ENCODE results near the gene DDX25.

Gene DDX25

DNA sequence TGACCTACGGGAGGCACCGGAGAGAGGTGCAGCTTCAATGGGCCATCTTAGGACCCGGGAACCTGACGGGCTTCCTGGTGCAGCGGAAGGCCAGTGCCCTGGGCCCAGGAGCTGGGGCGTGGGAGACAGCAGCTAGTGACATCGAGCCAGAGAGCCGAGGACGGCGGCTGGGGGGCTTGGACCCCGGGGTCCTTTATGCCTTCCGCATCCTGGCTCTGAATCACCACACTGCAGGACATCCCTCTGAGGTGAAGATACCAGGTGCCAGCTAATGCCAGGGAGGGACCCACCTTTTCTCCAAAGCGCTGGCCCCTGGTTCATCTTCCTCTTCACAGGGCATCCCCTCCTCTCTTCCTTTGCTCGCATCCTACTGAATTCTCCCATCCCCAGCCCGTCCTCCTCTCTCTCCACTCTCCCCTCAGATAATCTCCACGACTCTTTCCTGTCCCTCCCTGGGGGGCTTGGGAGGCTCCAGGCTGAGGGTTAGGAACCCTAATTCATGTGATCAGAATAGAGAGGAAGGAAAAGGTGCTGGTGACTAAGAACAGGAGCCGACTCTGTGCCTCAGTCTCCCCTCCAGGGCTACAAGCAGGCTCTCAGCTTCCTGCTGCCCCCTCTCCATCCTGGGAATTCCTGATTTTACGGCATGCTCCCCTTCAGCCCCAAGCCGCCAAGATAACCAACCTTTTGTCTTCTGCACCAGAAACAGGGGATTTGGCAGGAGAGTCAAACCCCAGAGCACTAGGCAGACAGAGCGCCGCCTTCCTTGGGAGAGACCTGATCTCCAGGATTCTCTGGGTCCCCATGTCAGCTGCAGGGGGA lies 50.0 kb downstream of the DDX25 start:
- peaks cover 35% of the 10 kb centered on the region for H3K36me3 ChIP-seq (ENCODE audit: control insufficient read depth, insufficient read depth, low read length, severe bottlenecking)
- peaks cover 60% of the 10 kb centered on the region for H3K4me1 ChIP-seq (ENCODE audit: control insufficient read depth, insufficient read depth, low read length)
- no peak overlapping the region for H3K4me3 ChIP-seq (ENCODE audit: low read length)
- no peaks in the 10 kb centered on the region for H3K9me3 ChIP-seq (ENCODE audit: control insufficient read depth, low read length)
- no peaks in the 10 kb centered on the region for H3K27me3 ChIP-seq (replicated peaks; ENCODE audit: control insufficient read depth, insufficient read depth, low read length)
- no peak overlapping the region for H3K9ac ChIP-seq (ENCODE audit: low read length)
- no peak for DNase-seq (ENCODE audit: low read depth)

DNA sequence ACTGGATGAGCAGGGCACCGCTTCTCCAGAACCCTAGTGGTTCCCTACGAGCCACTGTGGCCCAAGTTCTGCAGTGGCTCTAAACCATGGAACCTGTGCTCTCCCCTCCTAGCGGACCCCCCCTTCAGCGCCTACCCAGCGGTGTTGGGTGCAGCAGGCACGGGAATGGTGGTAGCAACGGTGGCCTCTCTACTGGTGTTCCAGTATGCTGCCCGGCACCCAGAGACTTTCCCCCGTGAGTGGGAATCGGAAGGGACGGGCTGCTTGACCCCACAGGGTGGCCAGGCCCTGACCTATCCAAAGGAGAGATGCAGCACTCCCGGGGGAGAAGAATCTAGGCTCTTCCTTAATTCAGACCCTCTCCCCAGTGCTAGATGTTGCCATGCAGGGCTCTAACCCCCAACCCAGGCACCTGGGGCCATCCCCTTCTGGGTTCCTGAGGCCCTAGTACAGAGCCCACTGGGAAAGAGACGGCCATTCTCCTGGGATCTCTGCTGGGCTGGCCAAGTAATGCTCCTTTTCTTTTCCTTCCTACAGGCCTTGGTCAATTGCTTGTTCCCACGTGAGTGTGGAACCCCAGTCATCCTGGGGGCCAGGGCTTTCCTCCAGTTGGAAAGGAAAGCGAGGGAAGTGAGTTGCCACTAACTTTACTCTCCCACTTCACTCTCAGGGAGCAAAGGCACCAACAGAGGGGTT lies 50.8 kb downstream of the DDX25 start:
- Histone ChIP-seq H3K4me1 (ENCODE audit: control insufficient read depth, insufficient read depth, low read length) (peaks cover 60% of the 10 kb centered on the region), H3K9me3 (ENCODE audit: control insufficient read depth, low read length) (no peaks in the 10 kb centered on the region), H3K36me3 (ENCODE audit: control insufficient read depth, insufficient read depth, low read length, severe bottlenecking) (peaks cover 42% of the 10 kb centered on the region), H3K4me3 (ENCODE audit: low read length) (no peak overlapping the region), H3K9ac (ENCODE audit: low read length) (no peak overlapping the region), H3K27me3 (replicated peaks; ENCODE audit: control insufficient read depth, insufficient read depth, low read length) (no peaks in the 10 kb centered on the region)
- no peak for DNase-seq (ENCODE audit: low read depth)

DNA sequence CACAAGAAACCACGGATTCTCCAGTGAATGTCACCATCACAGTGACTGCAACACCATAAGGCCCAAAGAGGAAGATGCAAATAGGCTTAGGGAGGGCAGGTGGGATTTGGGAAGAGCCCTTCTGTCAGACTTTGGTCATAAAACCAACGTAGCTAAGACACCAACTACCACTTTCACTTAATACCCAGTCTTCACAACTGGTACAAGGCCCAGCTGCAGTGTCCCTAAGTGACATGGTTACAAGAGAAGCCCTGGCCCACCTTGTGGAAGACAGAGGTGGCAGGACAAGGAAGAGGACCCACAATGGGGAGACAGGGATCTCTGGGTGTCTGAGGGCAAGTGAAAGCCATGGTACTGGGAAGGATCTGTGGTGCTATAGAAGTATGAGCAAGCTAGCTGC lies 51.5 kb downstream of the DDX25 start:
- no peaks in the 10 kb centered on the region for H3K27me3 ChIP-seq (replicated peaks; ENCODE audit: control insufficient read depth, insufficient read depth, low read length)
- peaks cover 50% of the 10 kb centered on the region for H3K36me3 ChIP-seq (ENCODE audit: control insufficient read depth, insufficient read depth, low read length, severe bottlenecking)

DNA sequence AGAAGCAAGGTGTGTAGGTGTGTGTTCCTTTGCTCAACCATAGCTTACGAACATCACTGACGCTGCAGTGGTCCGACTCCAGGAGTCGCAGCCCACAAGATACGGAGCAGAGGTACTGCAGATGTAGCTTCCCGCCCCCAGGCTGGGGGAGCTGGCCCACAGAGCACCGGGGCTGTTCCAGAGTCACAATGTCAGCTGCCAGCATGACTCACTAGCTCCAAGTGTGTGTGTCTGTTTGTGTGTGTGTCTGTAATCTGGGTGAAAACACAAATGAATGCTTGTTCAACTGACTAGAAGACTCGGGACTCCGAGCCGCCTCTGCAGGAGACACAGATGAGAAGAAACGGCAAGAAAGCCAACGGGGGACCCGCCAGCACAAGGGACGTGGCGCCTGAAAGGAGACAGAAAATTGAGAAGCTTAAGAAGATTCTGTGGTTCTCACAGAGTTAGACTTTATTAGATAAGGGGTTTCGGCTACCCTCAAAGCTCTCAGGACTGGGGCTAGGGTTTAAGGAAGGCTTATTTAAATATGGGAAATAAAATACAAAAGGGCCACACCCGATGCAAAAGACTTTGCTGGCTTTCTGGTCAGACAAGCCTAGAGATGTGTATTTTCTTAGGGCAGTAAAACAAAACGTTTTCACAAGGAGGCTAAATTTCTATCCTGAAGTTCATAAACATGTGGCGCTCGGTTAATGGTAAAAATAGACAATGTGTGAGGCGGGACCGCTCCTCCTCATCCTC lies 52.3 kb downstream of the DDX25 start:
- H3K36me3 ChIP-seq (ENCODE audit: control insufficient read depth, insufficient read depth, low read length, severe bottlenecking): peaks cover 57% of the 10 kb centered on the region
- H3K27me3 ChIP-seq (replicated peaks; ENCODE audit: control insufficient read depth, insufficient read depth, low read length): no peaks in the 10 kb centered on the region
- H3K4me3 ChIP-seq (ENCODE audit: low read length): peak overlapping the region; percentile 7
- peaks cover 50% of the 10 kb centered on the region for H3K4me1 ChIP-seq (ENCODE audit: control insufficient read depth, insufficient read depth, low read length)
- no peaks in the 10 kb centered on the region for H3K9me3 ChIP-seq (ENCODE audit: control insufficient read depth, low read length)
- peak overlapping the region; percentile 72 for H3K9ac ChIP-seq (ENCODE audit: low read length)
- no peak for DNase-seq (ENCODE audit: low read depth)

More for the DNA sequence above, 51.5 kb downstream of the DDX25 start:
- H3K9me3 ChIP-seq (ENCODE audit: control insufficient read depth, low read length): no peaks in the 10 kb centered on the region
- H3K4me1 ChIP-seq (ENCODE audit: control insufficient read depth, insufficient read depth, low read length): peaks cover 57% of the 10 kb centered on the region
- no peak for DNase-seq (ENCODE audit: low read depth)
- H3K4me3 ChIP-seq (ENCODE audit: low read length): no peak overlapping the region
- no peak overlapping the region for H3K9ac ChIP-seq (ENCODE audit: low read length)

DNA sequence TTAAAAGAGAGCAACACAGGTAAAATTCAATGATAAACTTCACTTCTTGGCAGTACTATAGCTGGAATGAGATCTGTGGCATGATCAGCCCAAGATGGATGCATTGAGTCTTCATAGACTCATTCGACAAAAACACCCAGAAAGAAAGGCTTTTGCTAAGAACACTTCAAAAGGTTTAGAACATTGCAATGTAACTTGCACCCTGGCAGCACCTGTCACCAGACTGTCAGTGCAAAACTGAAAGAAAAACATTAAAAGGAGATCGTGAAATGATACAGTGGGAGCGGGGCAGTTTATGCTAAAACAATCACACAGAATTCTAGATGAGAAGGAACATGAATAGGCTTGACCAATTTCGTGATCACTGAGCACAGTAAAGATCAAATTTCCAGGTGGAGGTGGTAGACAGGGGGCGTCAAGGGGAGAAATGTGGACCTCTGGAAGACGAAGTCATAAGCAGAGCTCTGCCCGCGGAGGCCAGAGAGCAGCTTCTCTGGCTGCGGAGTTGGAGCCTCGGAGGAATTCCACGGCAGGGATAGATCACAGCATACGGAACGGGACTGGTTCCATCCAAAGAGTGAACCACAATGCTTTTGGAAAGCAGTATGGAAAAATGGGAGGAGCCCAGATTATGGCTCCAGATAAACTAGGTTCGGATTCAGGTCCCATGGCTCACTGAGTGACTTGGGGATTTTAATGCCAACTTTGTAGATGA lies 53.5 kb downstream of the DDX25 start:
- Histone ChIP-seq H3K27me3 (replicated peaks; ENCODE audit: control insufficient read depth, insufficient read depth, low read length) (no peaks in the 10 kb centered on the region), H3K9ac (ENCODE audit: low read length) (no peak overlapping the region), H3K9me3 (ENCODE audit: control insufficient read depth, low read length) (no peaks in the 10 kb centered on the region)

DNA sequence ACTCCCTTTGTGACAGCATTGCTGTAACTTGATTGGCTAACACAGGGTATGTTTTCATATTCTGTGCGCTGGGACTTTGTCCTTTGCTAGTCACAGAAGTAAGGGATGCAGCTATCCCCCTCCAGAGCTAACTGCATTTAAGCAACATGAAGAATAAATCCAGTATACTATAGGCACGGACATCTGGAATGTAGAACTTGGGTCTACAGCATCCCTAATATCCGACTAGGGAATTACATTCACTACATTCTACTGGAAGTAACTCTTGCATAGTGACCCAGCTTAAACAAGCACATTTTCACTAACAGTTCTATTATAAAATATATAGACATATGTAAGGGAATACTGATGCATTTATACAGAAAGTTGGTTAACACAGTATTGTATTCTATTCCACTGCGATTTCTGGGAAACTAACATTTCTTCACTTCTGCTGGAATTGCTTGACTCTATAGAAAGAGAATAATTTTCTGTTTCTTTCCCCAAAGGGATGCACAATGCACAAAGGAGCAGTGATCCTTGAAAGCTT lies 54.6 kb downstream of the DDX25 start:
- DNase-seq (ENCODE audit: low read depth): no peak
- H3K4me1 ChIP-seq (ENCODE audit: control insufficient read depth, insufficient read depth, low read length): peaks cover 30% of the 10 kb centered on the region
- no peak overlapping the region for H3K9ac ChIP-seq (ENCODE audit: low read length)
- H3K27me3 ChIP-seq (replicated peaks; ENCODE audit: control insufficient read depth, insufficient read depth, low read length): no peaks in the 10 kb centered on the region
- H3K9me3 ChIP-seq (ENCODE audit: control insufficient read depth, low read length): no peaks in the 10 kb centered on the region
- peaks cover 80% of the 10 kb centered on the region for H3K36me3 ChIP-seq (ENCODE audit: control insufficient read depth, insufficient read depth, low read length, severe bottlenecking)
- no peak overlapping the region for H3K4me3 ChIP-seq (ENCODE audit: low read length)

More for the DNA sequence above, 53.5 kb downstream of the DDX25 start:
- no peak for DNase-seq (ENCODE audit: low read depth)
- H3K36me3 ChIP-seq (ENCODE audit: control insufficient read depth, insufficient read depth, low read length, severe bottlenecking): peaks cover 69% of the 10 kb centered on the region
- peaks cover 39% of the 10 kb centered on the region for H3K4me1 ChIP-seq (ENCODE audit: control insufficient read depth, insufficient read depth, low read length)
- H3K4me3 ChIP-seq (ENCODE audit: low read length): peak overlapping the region; percentile 35

DNA sequence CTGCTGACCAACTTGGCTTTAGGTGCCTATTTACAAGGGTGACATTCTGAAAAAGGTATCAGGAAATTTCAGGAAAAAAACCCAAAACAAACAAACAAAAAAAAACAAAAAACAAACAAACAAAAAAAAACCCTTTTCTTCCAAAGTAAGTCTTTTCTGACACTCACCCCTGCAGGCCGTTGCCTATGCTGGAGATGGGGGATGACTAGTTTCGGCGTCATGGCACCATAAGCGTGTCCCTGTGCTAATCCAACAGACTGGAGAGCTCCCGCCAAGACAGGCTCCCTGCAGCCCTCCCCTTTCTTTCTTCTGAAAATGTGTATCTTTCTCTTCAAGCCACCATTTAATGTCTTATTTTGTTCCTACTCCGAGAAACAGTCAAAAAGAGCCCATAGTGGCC lies 55.2 kb downstream of the DDX25 start:
- no peak for DNase-seq (ENCODE audit: low read depth)

DNA sequence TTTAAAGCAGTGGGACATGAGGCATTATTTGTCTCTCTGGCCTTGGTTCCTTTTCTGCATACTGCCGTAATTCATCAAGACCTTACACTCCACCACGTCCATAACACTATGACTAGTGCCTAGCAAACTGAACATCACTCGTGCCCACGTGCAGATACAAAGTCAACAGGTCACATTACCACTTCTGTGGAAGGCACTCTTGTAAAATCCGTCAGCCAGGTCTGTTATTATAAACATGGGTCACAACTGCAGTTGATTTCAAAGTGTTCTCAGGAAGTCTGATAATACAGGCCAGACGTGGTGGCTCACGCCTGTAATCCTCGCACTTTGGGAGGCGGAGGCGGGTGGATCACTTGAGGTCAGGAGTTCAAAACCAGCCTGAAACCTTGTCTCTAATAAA lies 55.6 kb downstream of the DDX25 start:
- Histone ChIP-seq H3K9me3 (ENCODE audit: control insufficient read depth, low read length) (no peaks in the 10 kb centered on the region), H3K9ac (ENCODE audit: low read length) (no peak overlapping the region), H3K4me1 (ENCODE audit: control insufficient read depth, insufficient read depth, low read length) (peaks cover 30% of the 10 kb centered on the region), H3K36me3 (ENCODE audit: control insufficient read depth, insufficient read depth, low read length, severe bottlenecking) (peaks cover 85% of the 10 kb centered on the region), H3K4me3 (ENCODE audit: low read length) (no peak overlapping the region), H3K27me3 (replicated peaks; ENCODE audit: control insufficient read depth, insufficient read depth, low read length) (no peaks in the 10 kb centered on the region)
- no peak for DNase-seq (ENCODE audit: low read depth)

More for the DNA sequence above, 55.2 kb downstream of the DDX25 start:
- Histone ChIP-seq H3K36me3 (ENCODE audit: control insufficient read depth, insufficient read depth, low read length, severe bottlenecking) (peaks cover 82% of the 10 kb centered on the region), H3K9me3 (ENCODE audit: control insufficient read depth, low read length) (no peaks in the 10 kb centered on the region), H3K9ac (ENCODE audit: low read length) (no peak overlapping the region), H3K4me1 (ENCODE audit: control insufficient read depth, insufficient read depth, low read length) (peaks cover 30% of the 10 kb centered on the region), H3K4me3 (ENCODE audit: low read length) (no peak overlapping the region), H3K27me3 (replicated peaks; ENCODE audit: control insufficient read depth, insufficient read depth, low read length) (no peaks in the 10 kb centered on the region)

DNA sequence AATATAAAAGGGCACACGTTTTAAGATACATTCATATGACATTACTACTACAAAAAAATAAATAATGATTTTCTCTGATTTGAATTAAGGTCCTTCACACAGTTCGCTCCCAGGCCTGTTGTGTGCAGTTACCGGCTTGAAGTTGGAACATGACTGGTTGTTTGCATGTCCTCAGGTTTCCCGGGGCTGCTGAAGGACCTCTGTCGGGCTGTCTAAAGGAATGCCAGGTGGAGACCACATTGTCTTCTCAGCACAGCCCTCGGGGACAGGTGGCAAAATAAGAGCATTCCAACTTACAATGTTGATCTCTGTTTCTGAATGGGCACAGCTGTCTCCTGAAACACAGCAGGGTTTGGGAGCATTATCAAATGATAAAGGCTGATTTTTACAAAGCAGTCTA lies 56.5 kb downstream of the DDX25 start:
- peaks cover 29% of the 10 kb centered on the region for H3K4me1 ChIP-seq (ENCODE audit: control insufficient read depth, insufficient read depth, low read length)
- no peaks in the 10 kb centered on the region for H3K9me3 ChIP-seq (ENCODE audit: control insufficient read depth, low read length)
- H3K27me3 ChIP-seq (replicated peaks; ENCODE audit: control insufficient read depth, insufficient read depth, low read length): no peaks in the 10 kb centered on the region
- no peak overlapping the region for H3K4me3 ChIP-seq (ENCODE audit: low read length)
- H3K36me3 ChIP-seq (ENCODE audit: control insufficient read depth, insufficient read depth, low read length, severe bottlenecking): peaks cover 85% of the 10 kb centered on the region
- DNase-seq (ENCODE audit: low read depth): no peak
- no peak overlapping the region for H3K9ac ChIP-seq (ENCODE audit: low read length)

DNA sequence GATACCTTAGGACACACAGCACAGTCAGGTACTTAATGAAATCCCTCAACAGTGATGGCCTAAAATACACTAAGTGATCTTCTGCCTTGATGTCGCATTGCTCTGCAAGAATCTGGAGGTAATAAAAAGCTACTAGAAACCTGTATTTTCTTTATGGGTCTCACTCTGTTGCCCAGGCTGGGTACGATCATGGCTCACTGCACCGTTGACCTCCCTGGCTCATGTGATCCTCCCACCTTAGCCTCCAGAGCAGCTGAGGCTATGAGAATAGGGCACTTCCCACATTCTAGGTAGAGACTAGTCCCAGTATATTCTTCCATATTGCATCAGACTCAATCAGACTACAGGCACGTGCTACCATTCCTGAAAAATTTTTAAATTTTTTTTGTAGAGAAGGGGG lies 63.2 kb downstream of the DDX25 start:
- Histone ChIP-seq H3K9ac (ENCODE audit: low read length) (no peak overlapping the region), H3K36me3 (ENCODE audit: control insufficient read depth, insufficient read depth, low read length, severe bottlenecking) (peaks cover 77% of the 10 kb centered on the region), H3K27me3 (replicated peaks; ENCODE audit: control insufficient read depth, insufficient read depth, low read length) (no peaks in the 10 kb centered on the region), H3K4me3 (ENCODE audit: low read length) (no peak overlapping the region), H3K4me1 (ENCODE audit: control insufficient read depth, insufficient read depth, low read length) (peaks cover 15% of the 10 kb centered on the region), H3K9me3 (ENCODE audit: control insufficient read depth, low read length) (no peaks in the 10 kb centered on the region)
- no peak for DNase-seq (ENCODE audit: low read depth)
